IMR-90 (cell line): Measurements from ENCODE around the gene PBXIP1. TPM values are rescaled to one million over a fixed set of nuclear protein-coding genes. Genes with fewer than 3 reads are reported as not detected.

Experiments
- ATAC-seq: fragments of 200-7000 bp; cut with Tn5 transposase; 2 replicates; pipeline ENCODE4 v1.9.1; 2020; ENCODE audit warnings: low read depth, mild to moderate bottlenecking, moderate library complexity
- BruUV-seq: library from RNA; stranded (reverse); fragments of 400-500 nt; replicated peaks from 2 replicates; lab custom pipeline; 2021; lab: Mats Ljungman, UMichigan
- CTCF ChIA-PET: fragments of 300-600 bp; formaldehyde crosslinking; extraction: SDS; loops from one replicate; lab custom pipeline; 2021; ENCODE audit warnings: antibody characterized with exemption; lab: Yijun Ruan, JAX
- POLR2A ChIA-PET: fragments of 300-600 bp; sonication (Branson Sonifier 250); formaldehyde crosslinking; loops from one replicate; lab custom pipeline; 2022; ENCODE audit warnings: antibody characterized with exemption; ENCODE audit not compliant: unreplicated experiment; lab: Charles Lee
- DNase-seq: peaks from one replicate; pipeline ENCODE4 v3.0.0; 2013
- H2AFZ ChIP-seq: replicated peaks from 2 replicates; pipeline ENCODE3; 2013; ENCODE audit warnings: low read length, mild to moderate bottlenecking; ENCODE audit not compliant: poor library complexity
- H2AK5ac ChIP-seq: 2 replicates; pipeline ENCODE4 v1.6.1; 2013; ENCODE audit warnings: low read depth, low read length, inconsistent platforms
- H2AK9ac ChIP-seq: replicated peaks from 2 replicates; pipeline ENCODE3; 2013; ENCODE audit warnings: mild to moderate bottlenecking, low read depth, low read length, moderate library complexity; ENCODE audit not compliant: poor library complexity
- H2BK120ac ChIP-seq: 2 replicates; pipeline ENCODE4 v1.6.1; 2013; ENCODE audit warnings: low read depth, low read length, inconsistent platforms
- H2BK15ac ChIP-seq: 3 replicates; pipeline ENCODE4 v1.6.1; 2013; ENCODE audit warnings: low read depth, low read length, inconsistent platforms
- H2BK20ac ChIP-seq: 2 replicates; pipeline ENCODE4 v1.6.1; 2013; ENCODE audit warnings: low read depth, mild to moderate bottlenecking, inconsistent platforms, low read length, moderate library complexity
- H2BK5ac ChIP-seq: 2 replicates; pipeline ENCODE4 v1.6.1; 2013; ENCODE audit warnings: mild to moderate bottlenecking, low read depth, low read length, inconsistent platforms; ENCODE audit not compliant: poor library complexity, severe bottlenecking
- H3K14ac ChIP-seq: replicated peaks from 2 replicates; pipeline ENCODE4 v1.6.1; 2013; ENCODE audit warnings: low read depth, low read length, inconsistent platforms
- H3K18ac ChIP-seq: 2 replicates; pipeline ENCODE4 v1.6.1; 2013; ENCODE audit warnings: low read depth, low read length, control low read depth
- H3K23ac ChIP-seq: 2 replicates; pipeline ENCODE4 v1.6.1; 2013; ENCODE audit warnings: low read depth, low read length, inconsistent platforms
- H3K27ac ChIP-seq: 2 replicates; pipeline ENCODE4 v1.5.1; 2013; ENCODE audit warnings: mild to moderate bottlenecking, control low read depth, low read length; ENCODE audit not compliant: insufficient read depth
- H3K27me3 ChIP-seq: 2 replicates; pipeline ENCODE4 v1.6.1; 2013; ENCODE audit warnings: low read length; ENCODE audit not compliant: control insufficient read depth, insufficient read depth
- H3K36me3 ChIP-seq: 2 replicates; pipeline ENCODE4 v1.6.1; 2013; ENCODE audit warnings: low read length, mixed read lengths; ENCODE audit not compliant: control insufficient read depth, insufficient read depth
- H3K4ac ChIP-seq: 2 replicates; pipeline ENCODE4 v1.6.1; 2013; ENCODE audit warnings: low read depth, low read length, inconsistent platforms
- H3K4me1 ChIP-seq: 2 replicates; pipeline ENCODE4 v1.6.1; 2013; ENCODE audit warnings: low read length, mixed read lengths; ENCODE audit not compliant: control insufficient read depth, insufficient read depth
- H3K4me2 ChIP-seq: 2 replicates; pipeline ENCODE4 v1.6.1; 2013; ENCODE audit warnings: low read depth, mild to moderate bottlenecking, control low read depth, low read length, moderate library complexity
- H3K4me3 ChIP-seq: 2 replicates; pipeline ENCODE4 v1.5.1; 2013; ENCODE audit warnings: low read depth, mild to moderate bottlenecking, control low read depth, low read length, moderate library complexity; ENCODE audit not compliant: insufficient read depth
- H3K56ac ChIP-seq: 2 replicates; pipeline ENCODE4 v1.6.1; 2013; ENCODE audit warnings: low read length, inconsistent platforms; ENCODE audit not compliant: insufficient read depth; ENCODE audit errors: extremely low read depth
- H3K79me1 ChIP-seq, 2 experiments: 2 replicates each; pipeline ENCODE4 v1.6.1; 2013; ENCODE audit warnings: low read length in 2 of 2, inconsistent platforms in 1 of 2, low read depth in 1 of 2
- H3K9ac ChIP-seq: 2 replicates; pipeline ENCODE4 v1.6.1; 2013; ENCODE audit warnings: low read depth, low read length, control low read depth
- H3K9me1 ChIP-seq: 2 replicates; pipeline ENCODE4 v1.6.1; 2013; ENCODE audit warnings: low read length, inconsistent platforms; ENCODE audit not compliant: insufficient read depth
- H3K9me3 ChIP-seq: 2 replicates; pipeline ENCODE4 v1.6.1; 2013; ENCODE audit warnings: low read length; ENCODE audit not compliant: control insufficient read depth, insufficient read depth
- H4K20me1 ChIP-seq: 2 replicates; pipeline ENCODE4 v1.6.1; 2013; ENCODE audit warnings: low read length, inconsistent platforms; ENCODE audit not compliant: insufficient read depth
- H4K5ac ChIP-seq: 2 replicates; pipeline ENCODE4 v1.6.1; 2013; ENCODE audit warnings: mild to moderate bottlenecking, low read depth, low read length, control low read depth
- H4K8ac ChIP-seq, 2 experiments: 2 replicates each; pipeline ENCODE4 v1.6.1; 2013; ENCODE audit warnings: low read depth in 2 of 2, low read length in 2 of 2, control low read depth in 1 of 2, inconsistent platforms in 1 of 2
- H4K91ac ChIP-seq: 2 replicates; pipeline ENCODE4 v1.6.1; 2013; ENCODE audit warnings: low read depth, low read length, inconsistent platforms; ENCODE audit not compliant: insufficient read depth
- CEBPB ChIP-seq: IDR thresholded peaks from 2 replicates; pipeline ENCODE4 v1.6.1; 2012; ENCODE audit warnings: low read depth, low read length, improper control_type of control experiment
- CHD1 ChIP-seq: IDR thresholded peaks from 2 replicates; pipeline ENCODE4 v1.6.1; 2012; ENCODE audit warnings: low read depth, low read length, improper control_type of control experiment
- FOS ChIP-seq: fragments of 150-350 bp; IDR thresholded peaks from 2 replicates; pipeline ENCODE4 v1.6.1; 2016; ENCODE audit warnings: low read depth, low read length
- MAFK ChIP-seq: IDR thresholded peaks from 2 replicates; pipeline ENCODE4 v1.6.1; 2012; ENCODE audit warnings: low read depth, low read length, improper control_type of control experiment
- MAZ ChIP-seq: IDR thresholded peaks from 2 replicates; pipeline ENCODE4 v1.6.1; 2012; ENCODE audit warnings: low read depth, mild to moderate bottlenecking, low read length, improper control_type of control experiment, moderate library complexity, borderline replicate concordance
- MXI1 ChIP-seq: IDR thresholded peaks from 2 replicates; pipeline ENCODE4 v1.6.1; 2012; ENCODE audit warnings: low read depth, mild to moderate bottlenecking, low read length, moderate library complexity, borderline replicate concordance
- POLR2A ChIP-seq: IDR thresholded peaks from 2 replicates; pipeline ENCODE4 v1.6.1; 2012; ENCODE audit warnings: mild to moderate bottlenecking, low read depth, low read length
- SMC3 ChIP-seq: fragments of 150-350 bp; IDR thresholded peaks from 2 replicates; pipeline ENCODE4 v1.6.1; 2016; ENCODE audit warnings: low read depth, mild to moderate bottlenecking, antibody characterized with exemption, low read length, moderate library complexity
- WGBS, 2 experiments: methylation state at CpG; one replicate each; pipeline versions ENCODE4 v1.1.5 to v1.1.7; 2013; ENCODE audit warnings: missing lambda C conversion rate in 2 of 2; ENCODE audit not compliant: insufficient read length in 1 of 2; ENCODE audit errors: extremely low coverage in 2 of 2; 5-methylcytosine and 5-hydroxymethylcytosine counted together
- dilution Hi-C: fragments of 300-500 bp; cut with HindIII; formaldehyde crosslinking; loops from one replicate; pipeline ENCODE4 v1.14.3; 2018; ENCODE audit warnings: low sequenced_read_pairs; ENCODE audit not compliant: unreplicated experiment
- in situ Hi-C: fragments of 300-500 bp; cut with MboI; formaldehyde crosslinking; loops from 3 replicates; pipeline ENCODE4 v1.14.3; 2019; ENCODE audit warnings: low sequenced_read_pairs, inconsistent platforms, mixed read lengths
- intact Hi-C: fragments of 100-400 bp; cut with micrococcal nuclease; formaldehyde crosslinking; loops from 2 replicates; pipeline ENCODE4 v1.10.0; 2022
- polyA plus RNA-seq, 3 experiments: library from polyadenylated mRNA; depleted of rRNA; stranded (reverse); fragments of >200 nt; gene quantifications; 2 replicates each; pipeline ENCODE4 v1.2.3, GENCODE V29; 2012; ENCODE audit warnings: low replicate concordance in 1 of 3
- total RNA-seq: library from RNA; depleted of rRNA; stranded (reverse); fragments of >200 nt; gene quantifications from 2 replicates; pipeline ENCODE4 v1.2.3, GENCODE V29; 2012
- TF ChIP-seq, protein P1 (sequence below): conservative IDR thresholded peaks from 2 replicates; pipeline ENCODE4 v1.5.1; 2012; ENCODE audit warnings: mild to moderate bottlenecking, low read depth, low read length, improper control_type of control experiment
- TF ChIP-seq, protein P2 (sequence below): fragments of 150-350 bp; IDR thresholded peaks from 2 replicates; pipeline ENCODE4 v1.6.1; 2017; ENCODE audit warnings: mild to moderate bottlenecking, antibody characterized with exemption, low read length, low read depth

PBXIP1 gene
- total and polyA plus RNA-seq, 2 of the 4 experiments (the other 2 are of a cell fraction): 28.3 to 44.2 TPM

DNA sequence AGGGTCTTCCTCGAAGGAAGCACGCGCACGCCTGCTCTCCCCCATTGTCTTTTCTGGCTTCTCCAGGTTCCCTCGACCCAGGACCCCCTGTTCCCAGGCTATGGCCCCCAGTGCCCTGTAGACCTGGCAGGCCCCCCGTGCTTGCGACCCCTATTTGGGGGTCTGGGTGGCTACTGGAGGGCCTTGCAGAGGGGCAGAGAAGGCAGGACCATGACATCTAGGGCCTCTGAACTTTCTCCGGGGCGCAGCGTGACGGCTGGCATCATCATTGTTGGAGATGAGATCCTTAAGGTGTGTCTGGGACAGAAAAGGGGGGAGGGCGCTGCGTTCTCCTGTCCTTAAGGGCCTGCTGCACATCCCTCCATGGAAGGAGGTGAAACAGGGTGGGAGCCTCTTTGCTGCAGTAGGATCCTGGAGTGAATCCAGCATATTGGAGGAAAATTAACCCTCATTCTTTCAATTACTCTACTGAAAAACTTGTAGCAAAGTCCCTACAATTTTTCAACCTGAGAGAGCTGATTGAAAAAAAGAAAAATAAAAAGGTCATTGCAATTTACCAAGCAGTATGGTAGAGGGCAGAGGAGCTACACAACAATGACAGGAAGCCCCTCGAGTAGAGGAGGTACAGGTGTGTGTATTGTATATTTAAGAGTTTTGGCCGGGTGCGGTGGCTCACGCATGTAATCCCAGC, 28.0 kb upstream of the PBXIP1 start (continued):
- TF ChIP-seq CHD1: no peak
- no peak for TF ChIP-seq SMC3

DNA sequence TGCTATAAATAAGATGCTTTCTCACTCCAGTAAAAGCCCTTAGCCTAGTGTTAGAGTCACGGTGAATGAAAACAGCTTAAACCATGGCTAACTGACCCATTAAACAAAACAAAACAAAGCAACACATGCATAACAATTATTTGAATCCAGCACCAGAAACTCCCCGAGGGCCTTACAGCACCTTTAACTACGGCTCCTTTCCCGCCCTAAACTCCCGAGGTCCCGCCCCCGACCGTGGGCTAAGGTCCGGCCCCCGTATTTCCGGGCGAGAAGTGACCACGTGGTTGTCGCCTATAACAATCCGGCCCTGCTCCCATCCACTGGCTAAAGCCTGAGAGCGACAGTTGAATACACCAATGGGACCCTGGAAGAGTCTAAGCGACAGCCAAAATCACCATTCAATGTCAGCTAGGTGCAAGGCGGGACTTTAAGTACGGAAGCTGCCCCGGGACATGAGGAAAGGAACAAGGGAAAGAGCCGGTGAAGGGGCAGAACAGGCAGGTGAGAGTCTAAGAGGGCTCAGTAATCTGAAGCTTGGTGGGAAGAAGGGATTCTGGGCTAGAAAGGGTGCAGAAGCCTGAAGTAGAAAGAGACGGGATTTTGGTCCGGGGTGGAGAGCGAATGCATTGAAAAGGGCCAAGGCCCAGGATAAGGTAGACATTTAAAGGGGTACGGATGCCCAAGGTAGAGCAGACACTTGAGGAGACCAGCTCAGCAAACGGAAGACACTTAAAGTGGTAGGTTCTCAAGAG, 27.2 kb upstream of the PBXIP1 start, which contains the start of gene FLAD1:
Gene FLAD1 (plus strand): TSS at position 448 of the 752 bp plus-strand sequence. CDS start 351 bp downstream, outside the sequence.
- peak within 1 kb of the TSS; percentile 44 for H2BK5ac ChIP-seq
- peak within 1 kb of the TSS; percentile 71 to 95 for H4K8ac ChIP-seq
- peak within 1 kb of the TSS; percentile 70 for H3K4ac ChIP-seq
- no peak within 1 kb of the TSS; the same call in 1 of the 2 replicates for H3K18ac ChIP-seq
- H3K4me2 ChIP-seq: peak within 1 kb of the TSS; percentile 87
- H3K36me3 ChIP-seq: peaks cover 6% of the 10 kb centered on the region
- ChIA-PET POLR2A (interaction anchor here (1.0 to 1.1 kb wide), 2 partner anchors 10 kb away, joined by 3 to 5 read pairs; no protein-coding TSS in a partner anchor), CTCF (interaction anchor here (1.8 kb wide), 1 partner anchor 12 kb away, joined by 5 read pairs; the partner anchor contains the start of gene SHC1)
- in situ Hi-C loops (no loop called here), dilution Hi-C loops (no loop called here), intact Hi-C loops (no loop called here)
- H3K14ac ChIP-seq: peak within 1 kb of the TSS; percentile 89
- H3K9me1 ChIP-seq: 0 out of 2 replicates have a peak, but pooled peaks cover 3% of the 10 kb centered on the region
- peak within 1 kb of the TSS; percentile 92 for H3K9ac ChIP-seq
- peak within 1 kb of the TSS; percentile 90 for H2AFZ ChIP-seq
- BruUV-seq: no TSS peak
- H4K20me1 ChIP-seq: no peaks in the 10 kb centered on the region
- peak within 1 kb of the TSS; percentile 80 for H3K56ac ChIP-seq
- peak within 1 kb of the TSS; percentile 78 for H3K4me3 ChIP-seq
- peaks cover 3% of the 10 kb centered on the region for H3K4me1 ChIP-seq
- H3K79me1 ChIP-seq: peaks cover 13 to 47% of the 10 kb centered on the region in 2 experiments; a peak in 3 of 4 replicates
- no peaks in the 10 kb centered on the region for H3K9me3 ChIP-seq
- no peak within 1 kb of the TSS for H2BK20ac ChIP-seq
- peak within 1 kb of the TSS; percentile 74 for H4K5ac ChIP-seq
- DNase-seq: peak; percentile 100
- 0% methylated on average over 19 of the region's 26 CpGs; no CpG with 5 or more reads in 1 of the 2 experiments for WGBS, 2 experiments
- H3K27me3 ChIP-seq: no peaks in the 10 kb centered on the region
- no peak within 1 kb of the TSS; the same call in 2 of the 3 replicates for H2BK15ac ChIP-seq
- H2AK5ac ChIP-seq: peak within 1 kb of the TSS; percentile 57
- H3K27ac ChIP-seq: peak within 1 kb of the TSS; percentile 40
- ATAC-seq: peak; percentile 100
- peak; percentile 13; the same call in 1 of the 2 replicates for TF ChIP-seq MAZ
- TF ChIP-seq FOS: peak; percentile 74; the same call in 1 of the 2 replicates
- TF ChIP-seq MAFK: no peak
- no peak for TF ChIP-seq SMC3
- TF ChIP-seq, protein P1, sequence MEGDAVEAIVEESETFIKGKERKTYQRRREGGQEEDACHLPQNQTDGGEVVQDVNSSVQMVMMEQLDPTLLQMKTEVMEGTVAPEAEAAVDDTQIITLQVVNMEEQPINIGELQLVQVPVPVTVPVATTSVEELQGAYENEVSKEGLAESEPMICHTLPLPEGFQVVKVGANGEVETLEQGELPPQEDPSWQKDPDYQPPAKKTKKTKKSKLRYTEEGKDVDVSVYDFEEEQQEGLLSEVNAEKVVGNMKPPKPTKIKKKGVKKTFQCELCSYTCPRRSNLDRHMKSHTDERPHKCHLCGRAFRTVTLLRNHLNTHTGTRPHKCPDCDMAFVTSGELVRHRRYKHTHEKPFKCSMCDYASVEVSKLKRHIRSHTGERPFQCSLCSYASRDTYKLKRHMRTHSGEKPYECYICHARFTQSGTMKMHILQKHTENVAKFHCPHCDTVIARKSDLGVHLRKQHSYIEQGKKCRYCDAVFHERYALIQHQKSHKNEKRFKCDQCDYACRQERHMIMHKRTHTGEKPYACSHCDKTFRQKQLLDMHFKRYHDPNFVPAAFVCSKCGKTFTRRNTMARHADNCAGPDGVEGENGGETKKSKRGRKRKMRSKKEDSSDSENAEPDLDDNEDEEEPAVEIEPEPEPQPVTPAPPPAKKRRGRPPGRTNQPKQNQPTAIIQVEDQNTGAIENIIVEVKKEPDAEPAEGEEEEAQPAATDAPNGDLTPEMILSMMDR: no peak
- no peak for TF ChIP-seq POLR2A
- TF ChIP-seq MXI1: peak; percentile 80
- no peak for TF ChIP-seq CEBPB
- TF ChIP-seq, protein P2, sequence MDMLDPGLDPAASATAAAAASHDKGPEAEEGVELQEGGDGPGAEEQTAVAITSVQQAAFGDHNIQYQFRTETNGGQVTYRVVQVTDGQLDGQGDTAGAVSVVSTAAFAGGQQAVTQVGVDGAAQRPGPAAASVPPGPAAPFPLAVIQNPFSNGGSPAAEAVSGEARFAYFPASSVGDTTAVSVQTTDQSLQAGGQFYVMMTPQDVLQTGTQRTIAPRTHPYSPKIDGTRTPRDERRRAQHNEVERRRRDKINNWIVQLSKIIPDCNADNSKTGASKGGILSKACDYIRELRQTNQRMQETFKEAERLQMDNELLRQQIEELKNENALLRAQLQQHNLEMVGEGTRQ: peak; percentile 94
- peak within 1 kb of the TSS; percentile 72; the same call in 1 of the 2 replicates for H3K23ac ChIP-seq
- H4K91ac ChIP-seq: peak within 1 kb of the TSS; percentile 49
- peak within 1 kb of the TSS; percentile 88 for H2AK9ac ChIP-seq
- no peak within 1 kb of the TSS for H2BK120ac ChIP-seq
